Measurements from ENCODE around the gene GPC2. TPM values are rescaled to one million over a fixed set of nuclear protein-coding genes. Genes with fewer than 3 reads are reported as not detected.
"Not testable (repeated sequence)": the region's sequence is repeated elsewhere in the genome, so short reads cannot be mapped to it uniquely, and the experiment has no call there.

The GPC2 gene
- total RNA-seq, 5 donors from 2014 or later (not counting 1 experiment from before 2014, with no cell fraction given) = 12.4 to 37.0 (median 26.3) TPM

GRCh38 chr7:100209493-100209892, 32.3 kb upstream of the GPC2 start:
- Mint-ChIP-seq H3K27ac (peak overlapping the region; percentile 44 to 87), H3K27me3 (no peaks in the 10 kb centered on the region), H3K36me3 (peaks cover 3% of the 10 kb centered on the region), H3K4me1 (peaks cover 48 to 55% (median 51%) of the 10 kb centered on the region in 3 donors), H3K4me3 (peak overlapping the region in 2 of 3 donors; percentile 5 to 71), H3K9me3 (no peaks in the 10 kb centered on the region)
- CTCF ChIA-PET = interaction anchor here (0.5 to 3.6 kb wide), 3 partner anchors 74 to 76 kb away, joined by 3 to 27 read pairs (median 4); no protein-coding TSS in a partner anchor
- POLR2A ChIA-PET = no interaction called here
- H3K27me3 ChIP-seq (replicated peaks in 1 of 2; ENCODE audit: control insufficient read depth in 2 of 2, extremely low read depth in 1 of 2, insufficient read depth in 2 of 2, low read length in 1 of 2) = no peaks in the 10 kb centered on the region
- ATAC-seq (replicated peaks in 1 of 4) = no peak
- H3K36me3 ChIP-seq (ENCODE audit: control insufficient read depth in 2 of 2, extremely low read depth in 1 of 2, insufficient read depth in 1 of 2, low read length in 1 of 2) = no peaks in the 10 kb centered on the region
- no peak overlapping the region for H3K4me3 ChIP-seq (ENCODE audit: control insufficient read depth in 1 of 2, extremely low read depth in 1 of 2, low read length in 1 of 2)
- WGBS (ENCODE audit: insufficient coverage) = 86% methylated on average over 5 of the region's 6 CpGs
- no peaks in the 10 kb centered on the region for H3K9me3 ChIP-seq
- peaks cover 25 to 44% of the 10 kb centered on the region in 2 experiments for H3K4me1 ChIP-seq (ENCODE audit: control insufficient read depth in 1 of 2, extremely low read depth in 1 of 2, insufficient read depth in 2 of 2, low read length in 2 of 2)
- no peak for DNase-seq
- H3K27ac ChIP-seq (ENCODE audit: low read length) = peak overlapping the region; percentile 11

- Histone ChIP-seq H3K36me3 (ENCODE audit: control insufficient read depth in 2 of 2, extremely low read depth in 1 of 2, insufficient read depth in 1 of 2, low read length in 1 of 2) (peaks cover 0 to under 1% of the 10 kb centered on the region in 2 donors), H3K4me1 (ENCODE audit: control insufficient read depth in 1 of 2, extremely low read depth in 1 of 2, insufficient read depth in 2 of 2, low read length in 2 of 2) (peaks cover 22 to 40% of the 10 kb centered on the region in 2 experiments), H3K9me3 (no peaks in the 10 kb centered on the region), H3K4me3 (ENCODE audit: control insufficient read depth in 1 of 2, extremely low read depth in 1 of 2, low read length in 1 of 2) (no peak overlapping the region), H3K27me3 (replicated peaks in 1 of 2; ENCODE audit: control insufficient read depth in 2 of 2, extremely low read depth in 1 of 2, insufficient read depth in 2 of 2, low read length in 1 of 2) (no peaks in the 10 kb centered on the region), H3K27ac (ENCODE audit: low read length) (peak overlapping the region; percentile 11)
- Mint-ChIP-seq H3K27ac (peak overlapping the region; percentile 57 to 87), H3K4me3 (peak overlapping the region; percentile 28 to 71 (median 50)), H3K4me1 (peaks cover 43 to 50% (median 47%) of the 10 kb centered on the region in 3 donors), H3K9me3 (no peaks in the 10 kb centered on the region), H3K36me3 (peaks cover 7% of the 10 kb centered on the region), H3K27me3 (no peaks in the 10 kb centered on the region)
- WGBS (ENCODE audit: insufficient coverage) = 9% methylated on average over 4 of the region's 6 CpGs
- ChIA-PET CTCF (interaction anchor here (0.5 to 3.6 kb wide), 3 partner anchors 74 to 75 kb away, joined by 3 to 27 read pairs (median 4); no protein-coding TSS in a partner anchor), POLR2A (interaction anchor here in 1 of 2 donors (0.5 kb wide), 1 partner anchor 15 kb away, joined by 6 read pairs; no protein-coding TSS in a partner anchor)
- DNase-seq (peak in 4 of 35 experiments; percentile 14 to 39 (median 23)), ATAC-seq (replicated peaks in 1 of 4) (peak; percentile 32 to 51 (median 42))
These were observed 31.8 kb upstream of the GPC2 start for GRCh38 chr7:100208911-100209408.

GRCh38 chr7:100204454-100204853, 27.3 kb upstream of the GPC2 start:
- no peaks in the 10 kb centered on the region for H3K27me3 Mint-ChIP-seq
- H3K4me3 Mint-ChIP-seq = no peak overlapping the region
- Histone ChIP-seq H3K9me3 (no peaks in the 10 kb centered on the region), H3K4me1 (ENCODE audit: control insufficient read depth in 1 of 2, extremely low read depth in 1 of 2, insufficient read depth in 2 of 2, low read length in 2 of 2) (peaks cover 3 to 12% of the 10 kb centered on the region in 2 experiments), H3K36me3 (ENCODE audit: control insufficient read depth in 2 of 2, extremely low read depth in 1 of 2, insufficient read depth in 1 of 2, low read length in 1 of 2) (peaks cover 0 to 2% of the 10 kb centered on the region in 2 donors), H3K4me3 (ENCODE audit: control insufficient read depth in 1 of 2, extremely low read depth in 1 of 2, low read length in 1 of 2) (no peak overlapping the region), H3K27me3 (replicated peaks in 1 of 2; ENCODE audit: control insufficient read depth in 2 of 2, extremely low read depth in 1 of 2, insufficient read depth in 2 of 2, low read length in 1 of 2) (peaks cover 0 to 2% of the 10 kb centered on the region in 2 experiments), H3K27ac (ENCODE audit: low read length) (no peak overlapping the region)
- ATAC-seq (replicated peaks in 1 of 4) = no peak
- no peak for DNase-seq
- H3K9me3 Mint-ChIP-seq = no peaks in the 10 kb centered on the region
- peaks cover 8% of the 10 kb centered on the region for H3K36me3 Mint-ChIP-seq
- H3K27ac Mint-ChIP-seq = no peak overlapping the region
- CTCF ChIA-PET = no interaction called here
- POLR2A ChIA-PET = no interaction called here
- 92% methylated on average over 2 of the region's 9 CpGs for WGBS (ENCODE audit: insufficient coverage)
- H3K4me1 Mint-ChIP-seq = peaks cover 14 to 15% (median 15%) of the 10 kb centered on the region in 3 donors

- Histone ChIP-seq H3K36me3 (ENCODE audit: control insufficient read depth in 2 of 2, extremely low read depth in 1 of 2, insufficient read depth in 1 of 2, low read length in 1 of 2) (peaks cover 0 to 2% of the 10 kb centered on the region in 2 donors), H3K4me3 (ENCODE audit: control insufficient read depth in 1 of 2, extremely low read depth in 1 of 2, low read length in 1 of 2) (no peak overlapping the region), H3K9me3 (no peaks in the 10 kb centered on the region), H3K27ac (ENCODE audit: low read length) (no peak overlapping the region), H3K4me1 (ENCODE audit: control insufficient read depth in 1 of 2, extremely low read depth in 1 of 2, insufficient read depth in 2 of 2, low read length in 2 of 2) (no peaks in the 10 kb centered on the region), H3K27me3 (replicated peaks in 1 of 2; ENCODE audit: control insufficient read depth in 2 of 2, extremely low read depth in 1 of 2, insufficient read depth in 2 of 2, low read length in 1 of 2) (peaks cover 0 to 2% of the 10 kb centered on the region in 2 experiments)
- CTCF ChIA-PET = no interaction called here
- H3K4me1 Mint-ChIP-seq = peaks cover 0 to 2% (median 0%) of the 10 kb centered on the region in 3 donors
- no peaks in the 10 kb centered on the region for H3K27me3 Mint-ChIP-seq
- POLR2A ChIA-PET = interaction anchor here in 1 of 2 donors (1.1 kb wide), 1 partner anchor 80 kb away, joined by 3 read pairs; no protein-coding TSS in a partner anchor
- H3K27ac Mint-ChIP-seq = no peak overlapping the region
- H3K9me3 Mint-ChIP-seq = no peaks in the 10 kb centered on the region
- DNase-seq = no peak
- ATAC-seq (replicated peaks in 1 of 4) = no peak
- no peak overlapping the region for H3K4me3 Mint-ChIP-seq
- WGBS (ENCODE audit: insufficient coverage) = 87% methylated on average over 3 of the region's 11 CpGs
- H3K36me3 Mint-ChIP-seq = peaks cover 8% of the 10 kb centered on the region
These were observed 23.5 kb upstream of the GPC2 start for GRCh38 chr7:100200693-100201092.

- H3K27ac ChIP-seq (ENCODE audit: low read length) = no peak overlapping the region
- peaks cover 3% of the 10 kb centered on the region for H3K36me3 Mint-ChIP-seq
- no peak overlapping the region for H3K4me3 Mint-ChIP-seq
- WGBS (ENCODE audit: insufficient coverage) = 84% methylated on average over 9 of the region's 10 CpGs
- H3K4me3 ChIP-seq (ENCODE audit: control insufficient read depth in 1 of 2, extremely low read depth in 1 of 2, low read length in 1 of 2) = no peak overlapping the region
- H3K4me1 Mint-ChIP-seq = peaks cover 4 to 14% (median 7%) of the 10 kb centered on the region in 3 donors
- no peak for DNase-seq
- CTCF ChIA-PET = no interaction called here
- no peak for ATAC-seq (replicated peaks in 1 of 4)
- peaks cover 0 to 13% of the 10 kb centered on the region in 2 experiments for H3K4me1 ChIP-seq (ENCODE audit: control insufficient read depth in 1 of 2, extremely low read depth in 1 of 2, insufficient read depth in 2 of 2, low read length in 2 of 2)
- no peaks in the 10 kb centered on the region for H3K9me3 Mint-ChIP-seq
- H3K9me3 ChIP-seq = no peaks in the 10 kb centered on the region
- H3K36me3 ChIP-seq (ENCODE audit: control insufficient read depth in 2 of 2, extremely low read depth in 1 of 2, insufficient read depth in 1 of 2, low read length in 1 of 2) = no peaks in the 10 kb centered on the region
- H3K27me3 Mint-ChIP-seq = no peaks in the 10 kb centered on the region
- peaks cover 0 to 2% of the 10 kb centered on the region in 2 experiments for H3K27me3 ChIP-seq (replicated peaks in 1 of 2; ENCODE audit: control insufficient read depth in 2 of 2, extremely low read depth in 1 of 2, insufficient read depth in 2 of 2, low read length in 1 of 2)
- no peak overlapping the region for H3K27ac Mint-ChIP-seq
- POLR2A ChIA-PET = no interaction called here
These were observed 21.1 kb upstream of the GPC2 start for GRCh38 chr7:100198266-100198665.

GRCh38 chr7:100195901-100196322, 18.7 kb upstream of the GPC2 start:
- H3K27me3 Mint-ChIP-seq; H3K27ac Mint-ChIP-seq; H3K27ac ChIP-seq (ENCODE audit: low read length); H3K27me3 ChIP-seq (replicated peaks in 1 of 2; ENCODE audit: control insufficient read depth in 2 of 2, extremely low read depth in 1 of 2, insufficient read depth in 2 of 2, low read length in 1 of 2); H3K4me3 Mint-ChIP-seq; H3K36me3 ChIP-seq (ENCODE audit: control insufficient read depth in 2 of 2, extremely low read depth in 1 of 2, insufficient read depth in 1 of 2, low read length in 1 of 2); H3K9me3 ChIP-seq; H3K9me3 Mint-ChIP-seq; CTCF ChIA-PET; ATAC-seq (replicated peaks in 1 of 4); H3K4me3 ChIP-seq (ENCODE audit: control insufficient read depth in 1 of 2, extremely low read depth in 1 of 2, low read length in 1 of 2); DNase-seq; H3K36me3 Mint-ChIP-seq: not testable (repeated sequence)
- POLR2A ChIA-PET = interaction anchor here in 1 of 2 donors (0.7 kb wide), 1 partner anchor 15 kb away, joined by 3 read pairs; no protein-coding TSS in a partner anchor
- H3K4me1 Mint-ChIP-seq = peaks cover 24 to 33% (median 26%) of the 10 kb centered on the region in 3 donors
- peaks cover 0 to 33% of the 10 kb centered on the region in 2 experiments for H3K4me1 ChIP-seq (ENCODE audit: control insufficient read depth in 1 of 2, extremely low read depth in 1 of 2, insufficient read depth in 2 of 2, low read length in 2 of 2)
- WGBS (ENCODE audit: insufficient coverage) = 100% methylated on average over 1 of the region's 6 CpGs

Data from T-cell (primary cell).